ENCODE measurements around the gene TTC16.
"Not testable (repeated sequence)": the region's sequence is repeated elsewhere in the genome, so short reads cannot be mapped to it uniquely, and the experiment has no call there.

TTC16 gene

GRCh38 chr9:127742435-127743088 is 26.7 kb downstream of the TTC16 start:
- DNase-seq (ENCODE audit: low read depth), result no peak

- no peak for DNase-seq (ENCODE audit: low read depth)
Measured at GRCh38 chr9:127744398-127745110, 28.7 kb downstream of the TTC16 start.

- no peak for DNase-seq (ENCODE audit: low read depth)
Measured at GRCh38 chr9:127746959-127747569, 31.2 kb downstream of the TTC16 start.

- no peak for DNase-seq (ENCODE audit: low read depth)
Measured at GRCh38 chr9:127749090-127749787, 33.4 kb downstream of the TTC16 start.

GRCh38 chr9:127751269-127752054 is 35.6 kb downstream of the TTC16 start:
- no peak for DNase-seq (ENCODE audit: low read depth)

DNA sequence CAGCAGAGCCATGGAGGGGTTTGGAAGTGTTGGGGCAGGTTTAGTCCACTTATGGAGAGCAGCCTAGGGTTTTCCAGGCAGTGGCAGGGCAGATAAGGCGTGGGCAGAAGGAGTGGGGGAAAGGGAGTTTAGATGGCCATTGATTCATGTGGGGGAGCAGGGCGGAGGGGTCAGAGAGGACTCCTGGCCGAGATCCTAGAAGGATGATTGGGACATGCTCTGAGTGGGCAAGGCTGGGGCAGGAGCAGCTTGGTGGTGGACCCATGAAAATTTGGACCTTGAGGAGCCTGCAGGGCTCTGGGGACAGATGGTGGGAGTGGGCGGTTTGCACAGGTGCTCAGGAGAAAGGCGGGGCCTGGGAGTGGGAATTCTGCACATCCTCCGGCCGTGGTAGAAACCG is 37.3 kb downstream of the TTC16 start:
- DNase-seq (ENCODE audit: low read depth), result no peak

- no peak for DNase-seq (ENCODE audit: low read depth)
Measured at GRCh38 chr9:127753622-127754021, 37.7 kb downstream of the TTC16 start.

- DNase-seq (ENCODE audit: low read depth), result no peak
Measured at GRCh38 chr9:127754099-127755060, 38.5 kb downstream of the TTC16 start.

DNA sequence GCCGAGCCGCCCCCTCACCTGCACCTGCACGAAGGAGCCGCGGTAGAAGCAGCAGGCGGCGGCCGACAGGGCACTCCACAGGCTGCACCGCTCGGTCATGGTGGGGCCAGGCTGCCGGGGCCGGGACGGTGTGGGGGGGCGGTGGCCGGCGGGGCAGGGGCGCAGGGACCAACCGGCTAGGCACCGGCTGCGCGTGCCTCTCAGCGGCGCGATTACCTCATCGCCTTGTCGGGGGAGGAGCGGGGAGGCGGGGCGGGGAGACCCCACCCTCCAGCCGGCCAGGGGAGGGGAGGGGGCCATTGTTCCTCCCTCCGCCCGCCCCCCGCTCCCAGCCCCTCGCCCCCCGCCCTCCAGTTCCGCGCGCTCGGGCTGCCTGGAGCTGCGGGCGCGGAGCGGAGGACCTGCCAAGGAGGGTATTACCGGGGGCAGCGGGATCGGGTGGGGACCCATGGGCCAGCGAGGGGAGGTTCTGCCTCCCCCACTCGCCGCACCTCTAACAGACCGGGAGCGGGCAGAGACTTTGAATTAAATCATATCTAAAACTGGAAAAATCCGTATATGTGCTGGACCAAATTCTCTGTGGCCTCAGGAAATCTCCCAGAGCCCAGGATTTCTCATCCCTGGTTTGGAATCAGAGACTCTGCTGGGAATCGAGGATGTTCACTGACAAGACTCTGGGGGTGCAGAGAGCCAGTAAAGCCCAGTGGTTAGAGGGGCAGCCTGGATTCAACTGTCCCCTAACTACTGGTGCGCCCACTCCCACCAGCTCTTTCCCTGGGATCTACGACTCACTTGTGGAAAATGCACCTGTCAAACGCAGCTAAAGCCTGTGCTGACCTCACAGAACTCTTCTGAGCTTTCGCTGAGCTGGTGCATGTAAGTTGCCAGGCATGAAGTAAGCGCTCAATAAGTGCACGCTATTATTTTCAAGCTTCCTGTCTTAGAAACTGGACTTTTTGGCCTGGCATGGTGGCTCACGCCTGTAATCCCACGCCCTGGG is 39.5 kb downstream of the TTC16 start:
- DNase-seq (ENCODE audit: low read depth), result no peak

- DNase-seq (ENCODE audit: low read depth), result no peak
Measured at GRCh38 chr9:127756233-127756632, 40.4 kb downstream of the TTC16 start.

DNA sequence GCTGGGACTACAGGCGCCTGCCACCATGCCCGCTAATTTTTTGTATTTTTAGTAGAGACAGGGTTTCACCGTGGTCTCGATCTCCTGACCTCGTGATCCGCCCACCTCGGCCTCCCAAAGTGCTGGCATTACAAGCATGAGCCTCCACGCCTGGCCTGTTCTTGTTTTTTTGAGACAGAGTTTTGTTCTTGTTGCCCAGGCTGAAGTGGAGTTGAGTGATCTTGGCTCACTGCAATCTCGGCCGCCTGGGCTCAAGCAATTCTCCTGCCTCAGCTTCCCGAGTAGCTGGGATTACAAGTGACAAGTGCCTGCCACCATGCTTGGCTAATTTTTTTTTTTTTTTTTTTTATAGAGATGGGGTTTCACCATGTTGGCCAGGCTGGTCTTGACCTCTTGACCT is 40.9 kb downstream of the TTC16 start:
- not testable (repeated sequence) for DNase-seq (ENCODE audit: low read depth)

GRCh38 chr9:127758843-127759242 is 43.0 kb downstream of the TTC16 start:
- no peak for DNase-seq (ENCODE audit: low read depth)

- DNase-seq (ENCODE audit: low read depth), result no peak
Measured at GRCh38 chr9:127761061-127761460, 45.2 kb downstream of the TTC16 start.

DNA sequence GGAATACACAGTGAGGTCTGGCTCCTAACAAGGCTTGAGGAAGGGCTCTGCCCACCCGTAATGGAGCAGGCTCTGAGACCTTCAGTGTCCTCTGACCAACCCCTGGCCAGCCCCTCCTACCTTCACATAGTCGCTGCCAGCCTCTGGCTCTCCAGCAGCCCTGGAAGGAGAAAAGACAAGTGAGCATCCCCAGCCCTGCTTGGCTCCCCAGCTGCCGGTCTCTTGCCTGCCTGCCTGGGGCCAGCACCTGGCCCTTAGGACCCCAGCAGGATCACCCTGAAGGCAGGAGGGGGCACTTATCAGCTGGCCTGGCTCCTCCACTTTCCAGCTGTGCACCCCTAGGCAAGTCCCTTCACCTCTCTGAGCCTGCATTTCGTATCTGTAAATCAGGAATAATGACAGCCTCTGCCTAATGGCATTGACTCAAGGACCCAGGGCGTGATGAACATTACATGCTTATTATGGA is 45.6 kb downstream of the TTC16 start:
- DNase-seq (ENCODE audit: low read depth), result no peak

DNA sequence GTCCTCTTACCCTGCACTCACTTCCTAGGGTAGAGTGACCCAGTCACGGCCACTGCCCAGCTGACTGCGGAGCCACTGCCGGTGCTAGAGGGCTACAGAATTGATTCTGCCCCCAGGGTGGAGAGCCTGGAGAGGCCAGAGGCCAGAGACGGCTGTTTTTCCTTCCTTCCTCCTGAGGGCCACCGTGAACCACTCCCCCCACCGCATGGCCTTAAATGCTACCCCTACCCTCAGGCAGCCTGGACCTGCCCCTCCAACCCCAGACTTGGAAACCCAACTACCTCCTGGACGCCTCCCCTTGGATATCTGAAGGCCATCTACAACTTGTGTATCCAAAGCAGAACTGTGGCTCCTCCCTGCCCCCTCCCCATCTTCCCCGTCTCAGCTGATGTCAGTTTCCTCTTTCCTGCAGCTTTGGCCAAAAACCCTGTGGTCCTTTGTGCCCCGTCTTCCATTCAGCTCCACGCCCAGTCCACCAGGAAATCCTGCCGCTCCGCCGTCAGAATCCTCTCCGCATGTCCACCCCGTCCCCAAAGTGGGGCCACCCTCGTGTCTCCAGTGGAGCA is 46.3 kb downstream of the TTC16 start:
- no peak for DNase-seq (ENCODE audit: low read depth)

DNA sequence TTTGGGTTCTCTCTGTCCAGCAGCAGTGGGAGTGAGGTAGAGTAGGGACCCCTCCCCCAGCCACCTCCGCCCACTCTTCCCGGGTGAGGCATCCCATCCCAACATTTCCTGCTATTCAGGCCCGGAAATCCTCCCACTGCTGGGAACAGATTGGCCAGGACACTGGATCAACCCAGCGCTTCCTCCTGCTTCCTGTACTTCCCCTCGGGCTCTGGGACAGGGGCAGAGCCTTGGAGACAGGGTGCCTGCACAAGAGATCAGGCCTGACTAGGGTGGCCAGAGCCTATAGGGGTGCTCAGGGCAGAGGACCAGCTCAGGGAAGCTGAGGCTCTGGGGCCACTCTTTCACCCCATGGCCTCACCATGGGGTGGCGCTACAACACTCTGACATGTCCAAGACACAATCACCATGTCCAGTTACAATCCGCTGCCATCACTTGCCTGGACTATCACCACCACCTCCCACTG is 48.1 kb downstream of the TTC16 start:
- no peak for DNase-seq (ENCODE audit: low read depth)

DNA sequence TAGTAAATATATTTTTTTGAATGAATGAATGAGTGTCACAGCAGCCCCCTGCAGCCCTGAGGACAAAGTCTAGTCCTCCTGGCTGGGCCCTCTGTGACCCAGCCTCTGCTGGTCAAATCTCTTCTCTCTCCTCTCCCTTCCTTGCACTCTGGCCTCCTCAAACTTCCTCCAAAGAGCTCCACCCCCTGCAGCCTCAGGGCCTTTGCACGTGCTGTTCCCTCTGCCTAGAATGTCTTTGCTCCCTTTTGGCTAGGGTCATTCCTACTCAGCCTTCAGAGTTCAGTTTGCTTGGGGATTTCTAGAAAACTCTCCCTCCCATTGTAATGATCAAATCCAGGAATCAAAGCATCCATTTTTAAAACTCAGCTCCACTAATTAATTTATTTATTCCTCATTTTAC is 49.5 kb downstream of the TTC16 start:
- DNase-seq (ENCODE audit: low read depth), result no peak

DNA sequence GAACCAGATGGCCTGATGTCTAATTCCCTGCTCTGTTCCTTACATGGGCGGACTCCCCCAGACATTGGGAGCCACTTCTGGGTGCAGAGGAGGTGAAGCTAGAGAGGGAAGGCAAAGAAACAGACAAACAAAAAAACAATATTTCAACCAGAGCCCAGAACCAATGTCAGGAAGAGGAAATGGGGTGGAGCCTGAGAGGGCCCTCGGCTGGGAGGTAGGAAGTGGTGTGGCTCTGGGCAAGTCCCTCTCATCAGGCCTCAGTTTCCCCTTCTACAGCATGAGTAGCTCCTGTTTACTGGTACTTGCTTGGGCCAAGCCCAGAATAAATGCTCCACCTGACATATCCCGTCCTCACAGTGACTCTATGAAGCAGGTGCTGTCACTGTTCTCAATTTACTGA is 51.5 kb downstream of the TTC16 start:
- DNase-seq (ENCODE audit: low read depth), result no peak

DNA sequence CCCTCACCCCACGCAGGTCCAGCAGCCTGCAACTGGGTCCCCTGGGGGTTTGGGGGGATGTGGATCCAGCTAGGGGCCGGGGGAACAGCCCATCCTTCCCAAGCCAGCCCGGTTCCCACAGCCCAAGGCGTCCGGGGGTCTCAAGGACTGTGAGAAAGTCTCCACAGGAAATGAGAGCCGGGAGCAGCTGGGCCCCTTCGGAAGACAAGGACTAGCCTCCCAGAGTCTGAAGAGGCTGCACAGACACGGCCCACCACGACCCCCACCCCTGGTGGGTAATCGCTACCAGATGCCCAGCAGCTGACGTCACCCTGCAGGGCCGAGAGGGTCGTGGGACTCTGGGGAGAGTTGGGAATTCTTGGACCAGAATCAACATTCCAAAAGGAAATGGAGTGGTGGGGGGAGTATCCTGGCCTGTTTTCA is 52.0 kb downstream of the TTC16 start:
- DNase-seq (ENCODE audit: low read depth), result no peak

Measured in stimulated activated CD8-positive, alpha-beta memory T cell treated with anti-CD3 and anti-CD28 coated beads, Interleukin-15, amount 100 ng/mL, for 1 hour (primary cell).